T-helper 1 cell treated with Interleukin-12 subunit alpha and Interleukin-12 subunit beta and Interleukin-4 antibody, amounts not matched to agents 30 μg/mL and 1 μg/mL, for 36 hours (primary cell): ENCODE measurements around the gene DNAH10.
"Not testable (repeated sequence)": the region's sequence is repeated elsewhere in the genome, so short reads cannot be mapped to it uniquely, and the experiment has no call there.

Experiments
- H3K27ac Mint-ChIP-seq: one replicate; pipeline ENCODE4 v1.8.0; 2021; ENCODE audit warnings: mild to moderate bottlenecking, mixed read lengths
- H3K27me3 Mint-ChIP-seq: one replicate; pipeline ENCODE4 v1.8.0; 2021; ENCODE audit warnings: low read depth, mixed read lengths
- H3K36me3 Mint-ChIP-seq: one replicate; pipeline ENCODE4 v1.8.0; 2021; ENCODE audit warnings: low read depth, mixed read lengths
- H3K4me1 Mint-ChIP-seq: one replicate; pipeline ENCODE4 v1.8.0; 2021; ENCODE audit warnings: low read depth, mixed read lengths
- H3K4me3 Mint-ChIP-seq: one replicate; pipeline ENCODE4 v1.8.0; 2021; ENCODE audit warnings: mild to moderate bottlenecking, moderate library complexity, mixed read lengths
- H3K9me3 Mint-ChIP-seq: one replicate; pipeline ENCODE4 v1.8.0; 2021; ENCODE audit warnings: mixed read lengths

DNAH10 gene

GRCh38 chr12:123945287-123946151 is 183.4 kb downstream of the DNAH10 start:
- Mint-ChIP-seq H3K4me1 (no peaks in the 10 kb centered on the region), H3K27me3 (no peaks in the 10 kb centered on the region), H3K36me3 (peaks cover 8% of the 10 kb centered on the region), H3K27ac (no peak overlapping the region), H3K9me3 (no peaks in the 10 kb centered on the region), H3K4me3 (no peak overlapping the region)

GRCh38 chr12:123946152-123946515 is 184.0 kb downstream of the DNAH10 start:
- no peaks in the 10 kb centered on the region for H3K27me3 Mint-ChIP-seq
- no peak overlapping the region for H3K4me3 Mint-ChIP-seq
- H3K27ac Mint-ChIP-seq, result no peak overlapping the region
- H3K4me1 Mint-ChIP-seq, result no peaks in the 10 kb centered on the region
- H3K36me3 Mint-ChIP-seq, result peaks cover 8% of the 10 kb centered on the region
- no peaks in the 10 kb centered on the region for H3K9me3 Mint-ChIP-seq

- not testable (repeated sequence) for H3K27ac Mint-ChIP-seq, H3K36me3 Mint-ChIP-seq, H3K4me3 Mint-ChIP-seq, H3K4me1 Mint-ChIP-seq, H3K27me3 Mint-ChIP-seq, H3K9me3 Mint-ChIP-seq
These were observed 184.7 kb downstream of the DNAH10 start for GRCh38 chr12:123946516-123947505.

- H3K27me3 Mint-ChIP-seq, H3K36me3 Mint-ChIP-seq, H3K27ac Mint-ChIP-seq, H3K9me3 Mint-ChIP-seq, H3K4me1 Mint-ChIP-seq, H3K4me3 Mint-ChIP-seq: not testable (repeated sequence)
These were observed 185.4 kb downstream of the DNAH10 start for GRCh38 chr12:123947531-123947930.

GRCh38 chr12:123948401-123948795 is 186.3 kb downstream of the DNAH10 start:
- H3K9me3 Mint-ChIP-seq, result no peaks in the 10 kb centered on the region
- no peaks in the 10 kb centered on the region for H3K4me1 Mint-ChIP-seq
- H3K27me3 Mint-ChIP-seq, result no peaks in the 10 kb centered on the region
- H3K36me3 Mint-ChIP-seq, result no peaks in the 10 kb centered on the region
- H3K4me3 Mint-ChIP-seq, result no peak overlapping the region
- no peak overlapping the region for H3K27ac Mint-ChIP-seq

GRCh38 chr12:123948796-123949769 is 187.0 kb downstream of the DNAH10 start:
- H3K4me1 Mint-ChIP-seq, result no peaks in the 10 kb centered on the region

GRCh38 chr12:123949770-123950165 is 187.7 kb downstream of the DNAH10 start:
- Mint-ChIP-seq H3K27me3 (no peaks in the 10 kb centered on the region), H3K9me3 (no peaks in the 10 kb centered on the region), H3K4me1 (no peaks in the 10 kb centered on the region), H3K36me3 (no peaks in the 10 kb centered on the region), H3K27ac (no peak overlapping the region), H3K4me3 (no peak overlapping the region)

More at GRCh38 chr12:123948796-123949769, 187.0 kb downstream of the DNAH10 start:
- no peaks in the 10 kb centered on the region for H3K9me3 Mint-ChIP-seq
- H3K36me3 Mint-ChIP-seq, result no peaks in the 10 kb centered on the region
- H3K27ac Mint-ChIP-seq, result no peak overlapping the region
- no peak overlapping the region for H3K4me3 Mint-ChIP-seq
- H3K27me3 Mint-ChIP-seq, result no peaks in the 10 kb centered on the region

- no peaks in the 10 kb centered on the region for H3K9me3 Mint-ChIP-seq
- no peak overlapping the region for H3K4me3 Mint-ChIP-seq
- no peaks in the 10 kb centered on the region for H3K36me3 Mint-ChIP-seq
- no peaks in the 10 kb centered on the region for H3K27me3 Mint-ChIP-seq
- H3K27ac Mint-ChIP-seq, result no peak overlapping the region
- no peaks in the 10 kb centered on the region for H3K4me1 Mint-ChIP-seq
These were observed 188.6 kb downstream of the DNAH10 start for GRCh38 chr12:123950476-123951349.

GRCh38 chr12:123951467-123951866 is 189.4 kb downstream of the DNAH10 start:
- no peaks in the 10 kb centered on the region for H3K4me1 Mint-ChIP-seq
- H3K27me3 Mint-ChIP-seq, result no peaks in the 10 kb centered on the region
- H3K9me3 Mint-ChIP-seq, result no peaks in the 10 kb centered on the region
- H3K36me3 Mint-ChIP-seq, result no peaks in the 10 kb centered on the region
- no peak overlapping the region for H3K4me3 Mint-ChIP-seq
- no peak overlapping the region for H3K27ac Mint-ChIP-seq

GRCh38 chr12:123952037-123952436 is 189.9 kb downstream of the DNAH10 start:
- no peaks in the 10 kb centered on the region for H3K27me3 Mint-ChIP-seq
- H3K4me3 Mint-ChIP-seq, result no peak overlapping the region
- no peaks in the 10 kb centered on the region for H3K4me1 Mint-ChIP-seq
- no peaks in the 10 kb centered on the region for H3K9me3 Mint-ChIP-seq
- no peak overlapping the region for H3K27ac Mint-ChIP-seq
- H3K36me3 Mint-ChIP-seq, result no peaks in the 10 kb centered on the region

GRCh38 chr12:123954647-123955350 is 192.7 kb downstream of the DNAH10 start:
- Mint-ChIP-seq H3K36me3 (no peaks in the 10 kb centered on the region), H3K4me3 (no peak overlapping the region), H3K27ac (no peak overlapping the region), H3K4me1 (no peaks in the 10 kb centered on the region), H3K27me3 (no peaks in the 10 kb centered on the region), H3K9me3 (no peaks in the 10 kb centered on the region)

GRCh38 chr12:123956249-123956648 is 194.1 kb downstream of the DNAH10 start:
- Mint-ChIP-seq H3K36me3 (no peaks in the 10 kb centered on the region), H3K4me3 (no peak overlapping the region), H3K27me3 (no peaks in the 10 kb centered on the region), H3K9me3 (no peaks in the 10 kb centered on the region), H3K4me1 (no peaks in the 10 kb centered on the region), H3K27ac (no peak overlapping the region)

- no peak overlapping the region for H3K4me3 Mint-ChIP-seq
- no peaks in the 10 kb centered on the region for H3K36me3 Mint-ChIP-seq
- H3K27ac Mint-ChIP-seq, result no peak overlapping the region
- H3K9me3 Mint-ChIP-seq, result no peaks in the 10 kb centered on the region
- no peaks in the 10 kb centered on the region for H3K27me3 Mint-ChIP-seq
- H3K4me1 Mint-ChIP-seq, result no peaks in the 10 kb centered on the region
These were observed 195.1 kb downstream of the DNAH10 start for GRCh38 chr12:123957196-123957595.
